HCT116 (cell line): ENCODE data around the gene EEFSEC. TPM values are rescaled to one million over a fixed set of nuclear protein-coding genes. Genes with fewer than 3 reads are reported as not detected.

ENCODE experiments used
- ATAC-seq: fragments of 200-7000 bp; cut with Tn5 transposase; 2 replicates; pipeline ENCODE4 v1.9.1; 2020; ENCODE audit warnings: mild to moderate bottlenecking, moderate library complexity
- BruUV-seq: library from RNA; stranded (reverse); fragments of 400-500 nt; replicated peaks from 2 replicates; lab custom pipeline; 2021; lab: Mats Ljungman, UMichigan
- CTCF ChIA-PET: fragments of 300-600 bp; sonication (Branson Sonifier 250); formaldehyde crosslinking; loops from one replicate; lab custom pipeline; 2021; ENCODE audit warnings: antibody characterized with exemption; lab: Charles Lee
- POLR2A ChIA-PET: fragments of 300-600, 350-600 bp; sonication (Branson Sonifier 250); formaldehyde crosslinking; loops from one replicate; lab custom pipeline; 2021; ENCODE audit warnings: antibody characterized with exemption; lab: Charles Lee
- RAD21 ChIA-PET, 2 experiments: fragments of 300-600 bp; sonication (Branson Sonifier 250); formaldehyde crosslinking; loops; one replicate each; lab custom pipeline; 2023; ENCODE audit warnings: low total read pairs in 2 of 2; ENCODE audit not compliant: uncharacterized antibody in 2 of 2, unreplicated experiment in 2 of 2, low non-redundant PET in 1 of 2; lab: Charles Lee
- DNase-seq: peaks from one replicate; pipeline ENCODE4 v3.0.0-alpha.2; 2010; ENCODE audit warnings: low read depth, low spot score
- H2AFZ ChIP-seq: fragments of 200-600 bp; shearing (Covaris generic), sonication (generic); 2 replicates; pipeline ENCODE4 v1.6.1; 2017; ENCODE audit warnings: low read depth, mixed run types, mixed read lengths, antibody characterized with exemption, low read length; ENCODE audit not compliant: poor library complexity, severe bottlenecking
- H3K27ac ChIP-seq: 2 replicates; pipeline ENCODE4 v1.5.1; 2012; ENCODE audit warnings: low read depth, low read length
- H3K27me3 ChIP-seq: fragments of 200-600 bp; sonication (generic); 2 replicates; pipeline ENCODE4 v1.6.1; 2016; ENCODE audit warnings: mixed run types, low read length, mixed read lengths; ENCODE audit not compliant: insufficient read depth
- H3K36me3 ChIP-seq, 2 experiments: fragments of 200-500 bp in 1 of 2; fragments of 200-600 bp in 1 of 2; sonication (Bioruptor generic) in 1 of 2; sonication (generic) in 1 of 2; 2 replicates each; pipeline versions ENCODE4 v1.5.1 to v1.6.1; 2014 to 2016; ENCODE audit warnings: low read length in 2 of 2, inconsistent platforms in 1 of 2, mixed read lengths in 1 of 2, mixed run types in 1 of 2; ENCODE audit not compliant: insufficient read depth in 2 of 2, control insufficient read depth in 1 of 2
- H3K4me1 ChIP-seq, 2 experiments: fragments of 200-600 bp in 1 of 2; sonication (generic) in 1 of 2; 2 replicates each; pipeline versions ENCODE4 v1.5.1 to v1.6.1; 2012 to 2017; ENCODE audit warnings: low read length in 2 of 2, inconsistent platforms in 1 of 2, mild to moderate bottlenecking in 1 of 2, mixed read lengths in 1 of 2, mixed run types in 1 of 2, moderate library complexity in 1 of 2; ENCODE audit not compliant: insufficient read depth in 2 of 2, control insufficient read depth in 1 of 2
- H3K4me2 ChIP-seq: fragments of 200-600 bp; sonication (generic); 2 replicates; pipeline ENCODE4 v1.6.1; 2017; ENCODE audit warnings: mixed run types, low read length, mixed read lengths
- H3K4me3 ChIP-seq, 2 experiments: fragments of 200-600 bp in 1 of 2; sonication (generic) in 1 of 2; replicated peaks in 1 of 2; 2 replicates each; pipeline ENCODE4 v1.5.1; 2011 to 2016; ENCODE audit warnings: low read length in 2 of 2, control low read depth in 1 of 2, low read depth in 1 of 2, mild to moderate bottlenecking in 1 of 2, mixed read lengths in 1 of 2, mixed run types in 1 of 2
- H3K79me2 ChIP-seq: fragments of 200-600 bp; sonication (generic); 2 replicates; pipeline ENCODE4 v1.6.1; 2017; ENCODE audit warnings: mild to moderate bottlenecking, mixed run types, low read length, moderate library complexity, mixed read lengths; ENCODE audit not compliant: insufficient read depth
- H3K9ac ChIP-seq: fragments of 200-600 bp; sonication (generic); 2 replicates; pipeline ENCODE4 v1.6.1; 2016; ENCODE audit warnings: low read length, mixed read lengths
- H3K9me2 ChIP-seq: fragments of 200-600 bp; sonication (generic), shearing (Covaris generic); 2 replicates; pipeline ENCODE4 v1.6.1; 2017; ENCODE audit warnings: mixed run types, mild to moderate bottlenecking, moderate library complexity; ENCODE audit not compliant: insufficient read depth
- H3K9me3 ChIP-seq, 2 experiments: fragments of 200-500 bp in 1 of 2; fragments of 200-600 bp in 1 of 2; sonication (Bioruptor generic) in 1 of 2; sonication (generic) in 1 of 2; 2 replicates each; pipeline ENCODE4 v1.6.1; 2014 to 2017; ENCODE audit warnings: low read length in 2 of 2, mixed read lengths in 2 of 2, inconsistent platforms in 1 of 2, low read depth in 1 of 2, mild to moderate bottlenecking in 1 of 2, mixed run types in 1 of 2, moderate library complexity in 1 of 2; ENCODE audit not compliant: control insufficient read depth in 1 of 2, insufficient read depth in 1 of 2
- H4K20me1 ChIP-seq: fragments of 200-600 bp; sonication (generic), shearing (Covaris generic); 2 replicates; pipeline ENCODE4 v1.6.1; 2017; ENCODE audit warnings: mixed run types, mild to moderate bottlenecking, moderate library complexity; ENCODE audit not compliant: insufficient read depth
- ATF3 ChIP-seq: IDR thresholded peaks from 2 replicates; pipeline ENCODE4 v1.6.1; 2012
- CEBPB ChIP-seq: IDR thresholded peaks from 2 replicates; pipeline ENCODE4 v1.6.1; 2012; ENCODE audit warnings: low read depth
- EGR1 ChIP-seq: IDR thresholded peaks from 2 replicates; pipeline ENCODE4 v1.6.1; 2012; ENCODE audit warnings: low read depth
- EZH2 ChIP-seq: fragments of 200-600 bp; sonication (generic); IDR thresholded peaks from 2 replicates; pipeline ENCODE4 v1.6.1; 2017; ENCODE audit warnings: antibody characterized with exemption, mixed run types
- EZH2phosphoT487 ChIP-seq: fragments of 200-600 bp; IDR thresholded peaks from 2 replicates; pipeline ENCODE4 v1.6.1; 2018; ENCODE audit warnings: antibody characterized with exemption, borderline replicate concordance
- FOSL1 ChIP-seq: IDR thresholded peaks from 2 replicates; pipeline ENCODE4 v1.6.1; 2012; ENCODE audit warnings: low read depth
- MAX ChIP-seq: IDR thresholded peaks from 2 replicates; pipeline ENCODE4 v1.6.1; 2012
- POLR2A ChIP-seq: IDR thresholded peaks from 2 replicates; pipeline ENCODE4 v1.7.0; 2011; ENCODE audit warnings: borderline replicate concordance; ENCODE audit not compliant: insufficient read depth, insufficient read length; ENCODE audit errors: extremely low read depth
- POLR2AphosphoS5 ChIP-seq: IDR thresholded peaks from 2 replicates; pipeline ENCODE4 v1.6.1; 2011; ENCODE audit warnings: mild to moderate bottlenecking, low read depth, low read length, moderate library complexity
- SIN3A ChIP-seq: IDR thresholded peaks from 2 replicates; pipeline ENCODE4 v1.6.1; 2012; ENCODE audit warnings: low read depth
- SRF ChIP-seq: IDR thresholded peaks from 2 replicates; pipeline ENCODE4 v1.6.1; 2012; ENCODE audit warnings: low read depth
- TCF7L2 ChIP-seq: IDR thresholded peaks from 2 replicates; pipeline ENCODE4 v1.7.0; 2011; ENCODE audit warnings: borderline replicate concordance, inconsistent platforms; ENCODE audit not compliant: insufficient read depth, insufficient read length; ENCODE audit errors: extremely low read depth
- YY1 ChIP-seq: IDR thresholded peaks from 2 replicates; pipeline ENCODE4 v1.6.1; 2011; ENCODE audit warnings: low read length, low read depth, moderate library complexity, mild to moderate bottlenecking; ENCODE audit not compliant: insufficient replicate concordance; ENCODE audit errors: extremely low read depth
- ZFX ChIP-seq: fragments of 450-650 bp; IDR thresholded peaks from 2 replicates; pipeline ENCODE4 v1.6.1; 2017
- ZNF274 ChIP-seq: fragments of 200-500 bp; sonication (Bioruptor generic); IDR thresholded peaks from 2 replicates; pipeline ENCODE4 v1.6.1; 2014; ENCODE audit warnings: mild to moderate bottlenecking, low read depth, low read length, inconsistent platforms
- intact Hi-C: fragments of 100-400 bp; cut with micrococcal nuclease; formaldehyde crosslinking; loops from 2 replicates; pipeline ENCODE4 v1.10.0; 2022
- total RNA-seq: library from RNA; stranded (reverse); gene quantifications from one replicate; pipeline ENCODE4 v1.2.1, GENCODE V29; 2021; ENCODE audit not compliant: unreplicated experiment
- TF ChIP-seq, protein P1 (sequence below): IDR thresholded peaks from 2 replicates; pipeline ENCODE4 v1.6.1; 2012; ENCODE audit warnings: low read depth
- TF ChIP-seq, protein P2 (sequence below), 3 experiments: fragments of 200-600 bp in 1 of 3; sonication (generic) in 1 of 3; IDR thresholded peaks in 2 of 3; conservative IDR thresholded peaks in 1 of 3; 2 replicates each; pipeline ENCODE4 v1.5.1; 2012 to 2017; ENCODE audit warnings: low read depth in 2 of 3, low read length in 2 of 3, antibody characterized with exemption in 1 of 3, borderline replicate concordance in 1 of 3, control low read depth in 1 of 3, mild to moderate bottlenecking in 1 of 3, mixed read lengths in 1 of 3, mixed run types in 1 of 3, moderate library complexity in 1 of 3; ENCODE audit not compliant: insufficient read depth in 1 of 3
- TF ChIP-seq, protein P3 (sequence below): IDR thresholded peaks from 2 replicates; pipeline ENCODE4 v1.6.1; 2011; ENCODE audit warnings: mild to moderate bottlenecking, low read length, moderate library complexity; ENCODE audit not compliant: insufficient replicate concordance; ENCODE audit errors: extremely low read depth

Gene EEFSEC
- total RNA-seq, 1 experiment from 2014 or later: 16.1 TPM

DNA sequence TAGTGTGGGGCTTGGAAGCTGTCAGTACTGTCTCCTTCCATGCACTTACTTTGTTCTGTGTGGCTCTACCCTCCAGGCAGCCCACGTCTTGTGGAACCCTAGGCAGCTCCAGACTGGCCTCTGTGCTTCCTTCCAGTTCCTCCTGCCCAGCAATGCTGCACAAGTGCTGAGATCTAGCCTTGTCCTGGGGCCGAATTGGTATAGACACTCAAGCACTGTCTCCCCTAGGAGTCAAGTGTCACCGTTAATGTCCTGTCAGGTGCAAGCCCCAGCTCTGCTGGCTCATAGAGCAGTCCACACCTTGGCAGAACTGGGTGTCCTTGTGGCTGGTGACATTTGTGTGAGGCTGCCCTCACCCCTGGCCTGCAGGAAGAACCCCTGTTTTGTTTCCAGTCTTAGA is 130.1 kb downstream of the EEFSEC start:
- no peak overlapping the region for H3K4me3 ChIP-seq
- no peaks in the 10 kb centered on the region for H3K79me2 ChIP-seq
- H3K36me3 ChIP-seq: no peaks in the 10 kb centered on the region; a peak in 1 of 4 replicates
- ChIA-PET CTCF (no interaction called here), POLR2A (no interaction called here), RAD21 (no interaction called here)
- H3K4me2 ChIP-seq: no peak overlapping the region
- DNase-seq (no peak), ATAC-seq (no peak)
- H3K9ac ChIP-seq: no peak overlapping the region
- H3K9me2 ChIP-seq: no peaks in the 10 kb centered on the region
- no peaks in the 10 kb centered on the region for H3K4me1 ChIP-seq
- no peak overlapping the region for H2AFZ ChIP-seq
- no TSS peak for BruUV-seq
- H3K27me3 ChIP-seq: no peaks in the 10 kb centered on the region
- intact Hi-C loops: no loop called here
- no peak overlapping the region for H3K27ac ChIP-seq
- H3K9me3 ChIP-seq: no peaks in the 10 kb centered on the region
- TF ChIP-seq EGR1: no peak
- TF ChIP-seq EZH2phosphoT487: no peak
- no peak for TF ChIP-seq FOSL1
- TF ChIP-seq YY1: no peak
- no peak for TF ChIP-seq EZH2
- TF ChIP-seq, protein P1, sequence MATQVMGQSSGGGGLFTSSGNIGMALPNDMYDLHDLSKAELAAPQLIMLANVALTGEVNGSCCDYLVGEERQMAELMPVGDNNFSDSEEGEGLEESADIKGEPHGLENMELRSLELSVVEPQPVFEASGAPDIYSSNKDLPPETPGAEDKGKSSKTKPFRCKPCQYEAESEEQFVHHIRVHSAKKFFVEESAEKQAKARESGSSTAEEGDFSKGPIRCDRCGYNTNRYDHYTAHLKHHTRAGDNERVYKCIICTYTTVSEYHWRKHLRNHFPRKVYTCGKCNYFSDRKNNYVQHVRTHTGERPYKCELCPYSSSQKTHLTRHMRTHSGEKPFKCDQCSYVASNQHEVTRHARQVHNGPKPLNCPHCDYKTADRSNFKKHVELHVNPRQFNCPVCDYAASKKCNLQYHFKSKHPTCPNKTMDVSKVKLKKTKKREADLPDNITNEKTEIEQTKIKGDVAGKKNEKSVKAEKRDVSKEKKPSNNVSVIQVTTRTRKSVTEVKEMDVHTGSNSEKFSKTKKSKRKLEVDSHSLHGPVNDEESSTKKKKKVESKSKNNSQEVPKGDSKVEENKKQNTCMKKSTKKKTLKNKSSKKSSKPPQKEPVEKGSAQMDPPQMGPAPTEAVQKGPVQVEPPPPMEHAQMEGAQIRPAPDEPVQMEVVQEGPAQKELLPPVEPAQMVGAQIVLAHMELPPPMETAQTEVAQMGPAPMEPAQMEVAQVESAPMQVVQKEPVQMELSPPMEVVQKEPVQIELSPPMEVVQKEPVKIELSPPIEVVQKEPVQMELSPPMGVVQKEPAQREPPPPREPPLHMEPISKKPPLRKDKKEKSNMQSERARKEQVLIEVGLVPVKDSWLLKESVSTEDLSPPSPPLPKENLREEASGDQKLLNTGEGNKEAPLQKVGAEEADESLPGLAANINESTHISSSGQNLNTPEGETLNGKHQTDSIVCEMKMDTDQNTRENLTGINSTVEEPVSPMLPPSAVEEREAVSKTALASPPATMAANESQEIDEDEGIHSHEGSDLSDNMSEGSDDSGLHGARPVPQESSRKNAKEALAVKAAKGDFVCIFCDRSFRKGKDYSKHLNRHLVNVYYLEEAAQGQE: no peak
- TF ChIP-seq, protein P2, sequence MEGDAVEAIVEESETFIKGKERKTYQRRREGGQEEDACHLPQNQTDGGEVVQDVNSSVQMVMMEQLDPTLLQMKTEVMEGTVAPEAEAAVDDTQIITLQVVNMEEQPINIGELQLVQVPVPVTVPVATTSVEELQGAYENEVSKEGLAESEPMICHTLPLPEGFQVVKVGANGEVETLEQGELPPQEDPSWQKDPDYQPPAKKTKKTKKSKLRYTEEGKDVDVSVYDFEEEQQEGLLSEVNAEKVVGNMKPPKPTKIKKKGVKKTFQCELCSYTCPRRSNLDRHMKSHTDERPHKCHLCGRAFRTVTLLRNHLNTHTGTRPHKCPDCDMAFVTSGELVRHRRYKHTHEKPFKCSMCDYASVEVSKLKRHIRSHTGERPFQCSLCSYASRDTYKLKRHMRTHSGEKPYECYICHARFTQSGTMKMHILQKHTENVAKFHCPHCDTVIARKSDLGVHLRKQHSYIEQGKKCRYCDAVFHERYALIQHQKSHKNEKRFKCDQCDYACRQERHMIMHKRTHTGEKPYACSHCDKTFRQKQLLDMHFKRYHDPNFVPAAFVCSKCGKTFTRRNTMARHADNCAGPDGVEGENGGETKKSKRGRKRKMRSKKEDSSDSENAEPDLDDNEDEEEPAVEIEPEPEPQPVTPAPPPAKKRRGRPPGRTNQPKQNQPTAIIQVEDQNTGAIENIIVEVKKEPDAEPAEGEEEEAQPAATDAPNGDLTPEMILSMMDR (IDR thresholded peaks at IDR 0.05 in 2 of 3, conservative IDR thresholded peaks at IDR 0.05 in 1 of 3; ENCODE audit: borderline replicate concordance in 1 of 3, insufficient read depth in 1 of 3, low read depth in 2 of 3, low read length in 2 of 3): no peak
- TF ChIP-seq ATF3: no peak
- no peak for TF ChIP-seq ZFX
- no peak for TF ChIP-seq POLR2AphosphoS5
- TF ChIP-seq, protein P3, sequence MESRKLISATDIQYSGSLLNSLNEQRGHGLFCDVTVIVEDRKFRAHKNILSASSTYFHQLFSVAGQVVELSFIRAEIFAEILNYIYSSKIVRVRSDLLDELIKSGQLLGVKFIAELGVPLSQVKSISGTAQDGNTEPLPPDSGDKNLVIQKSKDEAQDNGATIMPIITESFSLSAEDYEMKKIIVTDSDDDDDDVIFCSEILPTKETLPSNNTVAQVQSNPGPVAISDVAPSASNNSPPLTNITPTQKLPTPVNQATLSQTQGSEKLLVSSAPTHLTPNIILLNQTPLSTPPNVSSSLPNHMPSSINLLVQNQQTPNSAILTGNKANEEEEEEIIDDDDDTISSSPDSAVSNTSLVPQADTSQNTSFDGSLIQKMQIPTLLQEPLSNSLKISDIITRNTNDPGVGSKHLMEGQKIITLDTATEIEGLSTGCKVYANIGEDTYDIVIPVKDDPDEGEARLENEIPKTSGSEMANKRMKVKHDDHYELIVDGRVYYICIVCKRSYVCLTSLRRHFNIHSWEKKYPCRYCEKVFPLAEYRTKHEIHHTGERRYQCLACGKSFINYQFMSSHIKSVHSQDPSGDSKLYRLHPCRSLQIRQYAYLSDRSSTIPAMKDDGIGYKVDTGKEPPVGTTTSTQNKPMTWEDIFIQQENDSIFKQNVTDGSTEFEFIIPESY: no peak
- no peak for TF ChIP-seq TCF7L2
- TF ChIP-seq CEBPB: no peak
- TF ChIP-seq SIN3A: no peak
- TF ChIP-seq SRF: no peak
- TF ChIP-seq POLR2A: no peak
- TF ChIP-seq MAX: no peak
- no peak for TF ChIP-seq ZNF274
- no peaks in the 10 kb centered on the region for H4K20me1 ChIP-seq
